GM12891 (cell line): ENCODE results near the gene SLC8A2.

Experiments used
- DNase-seq: peaks from one replicate; pipeline ENCODE4 v3.0.0; 2011; ENCODE audit warnings: low spot score; ENCODE audit not compliant: insufficient read length
- FAIRE-seq: peaks from 2 replicates; lab custom pipeline; 2011; peaks lifted over from hg19 to GRCh38; lab: Jason Lieb, UNC
- PAX5 ChIP-seq: IDR thresholded peaks from 2 replicates; pipeline ENCODE4 v1.6.1; 2011; ENCODE audit warnings: low read length, moderate library complexity, mild to moderate bottlenecking; ENCODE audit not compliant: insufficient read depth, severe bottlenecking
- POLR2A ChIP-seq: IDR thresholded peaks from 2 replicates; pipeline ENCODE4 v1.6.1; 2011; ENCODE audit warnings: low read depth, low read length, control low read depth
- POLR2AphosphoS5 ChIP-seq: IDR thresholded peaks from 2 replicates; pipeline ENCODE4 v1.6.1; 2011; ENCODE audit warnings: low read depth, low read length, control low read depth
- POU2F2 ChIP-seq: IDR thresholded peaks from 2 replicates; pipeline ENCODE4 v1.6.1; 2011; ENCODE audit warnings: low read depth, mild to moderate bottlenecking, control low read depth, low read length, moderate library complexity
- SPI1 ChIP-seq: IDR thresholded peaks from 2 replicates; pipeline ENCODE4 v1.6.1; 2011; ENCODE audit warnings: low read depth, low read length, control low read depth
- TAF1 ChIP-seq: IDR thresholded peaks from 2 replicates; pipeline ENCODE4 v1.6.1; 2011; ENCODE audit warnings: low read depth, low read length, control low read depth

Gene SLC8A2

GRCh38 chr19:47427241-47428176 is 44.2 kb downstream of the SLC8A2 start:
- DNase-seq: peak; percentile 82
- peak; percentile 88 for FAIRE-seq
- TF ChIP-seq SPI1: no peak
- TF ChIP-seq PAX5: no peak
- TF ChIP-seq POU2F2: no peak
- TF ChIP-seq TAF1: no peak
- no peak for TF ChIP-seq POLR2AphosphoS5
- TF ChIP-seq POLR2A: no peak

- FAIRE-seq (no peak), DNase-seq (no peak)
- no peak for TF ChIP-seq POU2F2
- TF ChIP-seq TAF1: no peak
These were observed 48.4 kb downstream of the SLC8A2 start for GRCh38 chr19:47423203-47423882.

- no peak for TF ChIP-seq POLR2A
- no peak for TF ChIP-seq POU2F2
- no peak for TF ChIP-seq POLR2AphosphoS5
- no peak for TF ChIP-seq PAX5
- no peak for TF ChIP-seq TAF1
- no peak for TF ChIP-seq SPI1
- no peak for FAIRE-seq
- DNase-seq: no peak
These were observed 49.1 kb downstream of the SLC8A2 start for GRCh38 chr19:47422417-47423163.

- TF ChIP-seq TAF1: no peak
- TF ChIP-seq POLR2A: no peak
- no peak for TF ChIP-seq POU2F2
- no peak for TF ChIP-seq PAX5
- TF ChIP-seq POLR2AphosphoS5: no peak
- FAIRE-seq (no peak), DNase-seq (no peak)
These were observed 49.8 kb downstream of the SLC8A2 start for GRCh38 chr19:47421844-47422395.

GRCh38 chr19:47421244-47421786 is 50.4 kb downstream of the SLC8A2 start:
- FAIRE-seq (no peak), DNase-seq (no peak)
- TF ChIP-seq SPI1 (no peak), PAX5 (no peak), POU2F2 (no peak), POLR2A (no peak), POLR2AphosphoS5 (no peak)

GRCh38 chr19:47419789-47420188 is 51.9 kb downstream of the SLC8A2 start:
- TF ChIP-seq TAF1: no peak
- no peak for TF ChIP-seq POLR2A
- TF ChIP-seq POU2F2: no peak
- TF ChIP-seq POLR2AphosphoS5: no peak
- TF ChIP-seq PAX5: no peak
- no peak for TF ChIP-seq SPI1
- FAIRE-seq: no peak
- no peak for DNase-seq

- DNase-seq (no peak), FAIRE-seq (no peak)
- TF ChIP-seq PAX5: no peak
- no peak for TF ChIP-seq TAF1
- TF ChIP-seq POLR2A: no peak
- no peak for TF ChIP-seq POU2F2
- no peak for TF ChIP-seq SPI1
- TF ChIP-seq POLR2AphosphoS5: no peak
These were observed 52.5 kb downstream of the SLC8A2 start, which contains the start of gene MEIS3 for GRCh38 chr19:47419030-47419783. Gene MEIS3, minus strand, starts transcription at chr19:47419527. Its CDS starts 446 bp downstream, at chr19:47419081.

- FAIRE-seq (no peak), DNase-seq (no peak)
- TF ChIP-seq POU2F2 (no peak), SPI1 (no peak), POLR2A (no peak), TAF1 (no peak), POLR2AphosphoS5 (no peak), PAX5 (no peak)
These were observed 53.0 kb downstream of the SLC8A2 start for GRCh38 chr19:47418692-47419029.
